B cell (primary cell): Measurements from ENCODE around the gene GPR21. TPM values are rescaled to one million over a fixed set of nuclear protein-coding genes. Genes with fewer than 3 reads are reported as not detected.

ENCODE experiments used
- ATAC-seq: fragments of 200-7000 bp; cut with Tn5 transposase; one replicate; pipeline ENCODE4 v1.10.0; 2021; ENCODE audit warnings: low read depth, mild to moderate bottlenecking, moderate number of reproducible peaks, moderate library complexity
- CTCF ChIA-PET: fragments of 350-600 bp; sonication (Branson Sonifier 250); formaldehyde crosslinking; loops from one replicate; lab custom pipeline; 2021; ENCODE audit warnings: antibody characterized with exemption, inconsistent platforms; lab: Charles Lee
- POLR2A ChIA-PET: fragments of 350-600 bp; sonication (Branson Sonifier 250); formaldehyde crosslinking; loops from one replicate; lab custom pipeline; 2021; ENCODE audit warnings: antibody characterized with exemption; lab: Charles Lee
- DNase-seq: peaks from one replicate; pipeline ENCODE4 v3.0.0; 2013
- H2AFZ ChIP-seq: 2 replicates; pipeline ENCODE4 v1.6.1; 2012; ENCODE audit warnings: mild to moderate bottlenecking, low read depth, low read length; ENCODE audit not compliant: insufficient read depth, poor library complexity, severe bottlenecking
- H3K27ac ChIP-seq, 2 donors: 1 replicate in 1 of 2; 2 replicates in 1 of 2; pipeline ENCODE4 v1.5.1; 2012 to 2013; ENCODE audit warnings: low read length in 2 of 2, mild to moderate bottlenecking in 2 of 2, moderate library complexity in 1 of 2
- H3K27me3 ChIP-seq, 4 experiments: fragments of 200-600 bp in 1 of 4; sonication (generic) in 1 of 4; replicated peaks in 1 of 4; 1 replicate in 2 of 4; 2 replicates in 2 of 4; pipeline versions ENCODE4 v1.6.1 to v1.7.0; 2013 to 2016; ENCODE audit warnings: low read length in 3 of 4, mild to moderate bottlenecking in 2 of 4, mixed read lengths in 1 of 4, moderate library complexity in 1 of 4; ENCODE audit not compliant: insufficient read depth in 4 of 4, control insufficient read depth in 3 of 4; ENCODE audit errors: control extremely low read depth in 1 of 4
- H3K36me3 ChIP-seq, 2 experiments: replicated peaks in 1 of 2; 1 replicate in 1 of 2; 2 replicates in 1 of 2; pipeline versions ENCODE4 v1.6.1 to v1.7.1; 2013; ENCODE audit warnings: low read length in 1 of 2; ENCODE audit not compliant: insufficient read depth in 2 of 2, control insufficient read depth in 1 of 2; ENCODE audit errors: control extremely low read depth in 1 of 2, extremely low read depth in 1 of 2
- H3K4me1 ChIP-seq, 2 donors: fragments of 200-600 bp in 1 of 2; sonication (generic) in 1 of 2; 1 replicate in 1 of 2; 2 replicates in 1 of 2; pipeline versions ENCODE4 v1.5.1 to v1.6.1; 2013 to 2017; ENCODE audit warnings: low read length in 2 of 2; ENCODE audit not compliant: control insufficient read depth in 2 of 2, insufficient read depth in 2 of 2
- H3K4me2 ChIP-seq: replicated peaks from 2 replicates; pipeline ENCODE3; 2012; ENCODE audit warnings: mild to moderate bottlenecking, low read depth, low read length; ENCODE audit not compliant: poor library complexity, severe bottlenecking
- H3K4me3 ChIP-seq, 5 experiments: fragments of 200-600 bp in 1 of 5; sonication (generic) in 1 of 5; 1 replicate in 3 of 5; 2 replicates in 2 of 5; pipeline versions ENCODE4 v1.5.1 to v1.7.0; 2011 to 2016; ENCODE audit warnings: low read length in 4 of 5, mild to moderate bottlenecking in 4 of 5, low read depth in 2 of 5, control low read depth in 1 of 5, moderate library complexity in 1 of 5; ENCODE audit not compliant: insufficient read depth in 1 of 5; ENCODE audit errors: control extremely low read depth in 1 of 5, extremely low read depth in 1 of 5
- H3K79me2 ChIP-seq: fragments of 200-600 bp; sonication (generic); one replicate; pipeline ENCODE4 v1.6.0; 2016; ENCODE audit warnings: low read length; ENCODE audit not compliant: control insufficient read depth, insufficient read depth
- H3K9ac ChIP-seq: fragments of 200-600 bp; sonication (generic); 2 replicates; pipeline ENCODE4 v1.6.1; 2017; ENCODE audit warnings: mild to moderate bottlenecking, low read length, moderate library complexity
- H3K9me3 ChIP-seq, 3 donors: one replicate each; pipeline versions ENCODE4 v1.6.1 to v1.7.1; 2013; ENCODE audit warnings: low read length in 2 of 3; ENCODE audit not compliant: control insufficient read depth in 2 of 3, insufficient read depth in 1 of 3; ENCODE audit errors: control extremely low read depth in 1 of 3
- H4K20me1 ChIP-seq: 2 replicates; pipeline ENCODE4 v1.6.0; 2012; ENCODE audit warnings: mild to moderate bottlenecking, low read length; ENCODE audit not compliant: insufficient read depth, control insufficient read depth, poor library complexity, severe bottlenecking
- H3K27ac Mint-ChIP-seq: one replicate; pipeline ENCODE4 v1.8.0; 2021; ENCODE audit warnings: mixed read lengths
- H3K27me3 Mint-ChIP-seq: one replicate; pipeline ENCODE4 v1.8.0; 2021; ENCODE audit warnings: mixed read lengths
- H3K4me1 Mint-ChIP-seq: one replicate; pipeline ENCODE4 v1.8.0; 2021; ENCODE audit warnings: mixed read lengths
- H3K4me3 Mint-ChIP-seq: one replicate; pipeline ENCODE4 v1.8.0; 2021; ENCODE audit warnings: mixed read lengths
- H3K9me3 Mint-ChIP-seq: one replicate; pipeline ENCODE4 v1.8.0; 2022; ENCODE audit warnings: mixed read lengths; ENCODE audit not compliant: insufficient read depth
- EZH2 ChIP-seq: IDR thresholded peaks from 2 replicates; pipeline ENCODE4 v1.6.1; 2012; ENCODE audit warnings: borderline replicate concordance, low read depth, mild to moderate bottlenecking, moderate library complexity, low read length; ENCODE audit not compliant: insufficient read depth, poor library complexity, severe bottlenecking
- WGBS: methylation state at CpG from one replicate; pipeline ENCODE4 v1.1.5; 2013; ENCODE audit warnings: missing lambda C conversion rate; ENCODE audit not compliant: insufficient coverage; 5-methylcytosine and 5-hydroxymethylcytosine counted together
- intact Hi-C: fragments of 100-400 bp; cut with micrococcal nuclease; formaldehyde crosslinking; loops from one replicate; pipeline ENCODE4 v1.10.0; 2022
- polyA plus RNA-seq: library from polyadenylated mRNA; depleted of rRNA; stranded (reverse); fragments of >200 nt; gene quantifications from 2 replicates; pipeline ENCODE4 v1.2.3, GENCODE V29; 2012
- total RNA-seq, 2 donors: library from RNA; stranded (reverse); fragments of 120-200 nt in 1 of 2; gene quantifications; 1 replicate in 1 of 2; 2 replicates in 1 of 2; pipeline versions ENCODE4 v1.2.3 to v1.2.4, GENCODE V29; 2013 to 2022
- TF ChIP-seq, protein P1 (sequence below): fragments of 200-600 bp; IDR thresholded peaks from one replicate; pipeline ENCODE4 v1.8.0; 2022; ENCODE audit warnings: antibody characterized with exemption, mild to moderate bottlenecking

The GPR21 gene
- total and polyA plus RNA-seq, 2 donors (not counting 1 experiment from before 2014, with no cell fraction given), result 0.13 to 2.5 TPM

DNA sequence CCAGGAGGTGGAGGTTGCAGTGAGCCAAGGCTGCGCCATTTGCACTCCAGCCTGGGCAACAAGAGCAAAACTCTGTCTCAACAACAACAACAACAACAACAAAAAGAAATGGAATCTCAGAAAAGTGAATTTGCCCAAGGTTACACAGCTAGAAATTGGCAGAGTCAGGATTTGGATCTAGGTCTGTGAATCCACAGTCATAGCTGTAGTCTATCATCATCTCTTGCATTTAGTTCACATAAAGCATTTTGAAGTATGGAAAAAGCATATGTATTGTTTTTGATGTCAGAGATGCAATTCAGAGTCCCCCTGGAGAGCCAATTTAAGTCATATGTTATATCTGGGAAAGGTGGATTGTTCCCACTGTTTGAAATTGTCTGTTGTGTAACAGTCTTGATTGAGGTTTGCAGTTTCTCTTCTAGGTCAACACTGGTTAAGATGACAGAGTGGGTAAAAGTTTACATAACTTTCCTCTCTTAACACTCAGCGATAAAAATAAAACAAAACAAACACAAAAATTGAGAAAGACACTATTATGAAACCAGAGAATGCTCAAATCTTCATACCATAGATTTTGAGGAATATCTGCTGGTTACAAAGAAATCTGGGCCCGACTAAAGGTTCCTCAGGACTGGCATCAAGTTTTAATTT is 21.5 kb upstream of the GPR21 start:
- no peak overlapping the region for H3K4me3 Mint-ChIP-seq
- H3K4me1 Mint-ChIP-seq, result no peaks in the 10 kb centered on the region
- Histone ChIP-seq H3K27ac (no peak overlapping the region), H3K27me3 (no peaks in the 10 kb centered on the region), H4K20me1 (no peaks in the 10 kb centered on the region), H3K9me3 (no peaks in the 10 kb centered on the region), H3K4me3 (no peak overlapping the region), H3K9ac (no peak overlapping the region), H3K36me3 (peaks cover 0 to 32% of the 10 kb centered on the region in 2 experiments), H3K79me2 (no peaks in the 10 kb centered on the region), H2AFZ (no peak overlapping the region), H3K4me2 (no peak overlapping the region), H3K4me1 (no peaks in the 10 kb centered on the region)
- no CpG with 5 or more reads among the region's 3 CpGs for WGBS
- no peak overlapping the region for H3K27ac Mint-ChIP-seq
- no peak for ATAC-seq
- no peaks in the 10 kb centered on the region for H3K27me3 Mint-ChIP-seq
- POLR2A ChIA-PET, result no interaction called here
- DNase-seq, result no peak
- CTCF ChIA-PET, result no interaction called here
- intact Hi-C loops, result no loop called here
- TF ChIP-seq, protein P1, sequence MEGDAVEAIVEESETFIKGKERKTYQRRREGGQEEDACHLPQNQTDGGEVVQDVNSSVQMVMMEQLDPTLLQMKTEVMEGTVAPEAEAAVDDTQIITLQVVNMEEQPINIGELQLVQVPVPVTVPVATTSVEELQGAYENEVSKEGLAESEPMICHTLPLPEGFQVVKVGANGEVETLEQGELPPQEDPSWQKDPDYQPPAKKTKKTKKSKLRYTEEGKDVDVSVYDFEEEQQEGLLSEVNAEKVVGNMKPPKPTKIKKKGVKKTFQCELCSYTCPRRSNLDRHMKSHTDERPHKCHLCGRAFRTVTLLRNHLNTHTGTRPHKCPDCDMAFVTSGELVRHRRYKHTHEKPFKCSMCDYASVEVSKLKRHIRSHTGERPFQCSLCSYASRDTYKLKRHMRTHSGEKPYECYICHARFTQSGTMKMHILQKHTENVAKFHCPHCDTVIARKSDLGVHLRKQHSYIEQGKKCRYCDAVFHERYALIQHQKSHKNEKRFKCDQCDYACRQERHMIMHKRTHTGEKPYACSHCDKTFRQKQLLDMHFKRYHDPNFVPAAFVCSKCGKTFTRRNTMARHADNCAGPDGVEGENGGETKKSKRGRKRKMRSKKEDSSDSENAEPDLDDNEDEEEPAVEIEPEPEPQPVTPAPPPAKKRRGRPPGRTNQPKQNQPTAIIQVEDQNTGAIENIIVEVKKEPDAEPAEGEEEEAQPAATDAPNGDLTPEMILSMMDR, result no peak
- no peak for TF ChIP-seq EZH2
- no peaks in the 10 kb centered on the region for H3K9me3 Mint-ChIP-seq

DNA sequence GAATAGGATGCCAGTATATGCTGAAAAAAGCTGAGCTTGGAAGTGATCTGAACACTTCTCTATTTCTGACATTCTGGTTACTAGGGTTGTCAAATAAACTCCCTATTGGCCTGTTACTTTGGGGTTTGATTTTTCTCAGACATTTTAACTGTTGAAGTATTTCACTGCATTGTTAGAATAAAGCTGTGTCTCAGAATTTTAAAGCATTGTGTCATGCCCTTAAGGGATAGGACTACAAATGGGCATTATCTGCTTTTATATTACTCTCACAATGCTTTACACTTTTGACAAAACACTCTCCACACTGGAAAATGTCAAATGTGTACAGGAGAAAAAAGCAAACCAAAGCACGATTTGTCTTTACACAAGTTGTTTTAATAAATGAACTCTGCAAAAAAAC is 16.8 kb upstream of the GPR21 start:
- Histone ChIP-seq H3K4me3 (no peak overlapping the region), H3K4me1 (no peaks in the 10 kb centered on the region), H3K27me3 (no peaks in the 10 kb centered on the region), H4K20me1 (no peaks in the 10 kb centered on the region), H3K27ac (no peak overlapping the region), H3K9me3 (no peaks in the 10 kb centered on the region), H3K79me2 (no peaks in the 10 kb centered on the region), H2AFZ (no peak overlapping the region), H3K4me2 (no peak overlapping the region), H3K9ac (no peak overlapping the region), H3K36me3 (peaks cover 0 to 58% of the 10 kb centered on the region in 2 experiments)
- ChIA-PET POLR2A (no interaction called here), CTCF (no interaction called here)
- intact Hi-C loops, result no loop called here
- H3K4me3 Mint-ChIP-seq, result no peak overlapping the region
- H3K27ac Mint-ChIP-seq, result no peak overlapping the region
- no peaks in the 10 kb centered on the region for H3K4me1 Mint-ChIP-seq
- DNase-seq (no peak), ATAC-seq (no peak)
- TF ChIP-seq EZH2, result no peak
- TF ChIP-seq, protein P1, result no peak
- no peaks in the 10 kb centered on the region for H3K27me3 Mint-ChIP-seq
- H3K9me3 Mint-ChIP-seq, result no peaks in the 10 kb centered on the region
- no CpG with 5 or more reads among the region's 1 CpG for WGBS
